ENCODE data around the gene MSH4. TPM values are rescaled to one million over a fixed set of nuclear protein-coding genes. Genes with fewer than 3 reads are reported as not detected.

Gene MSH4
- total RNA-seq, 1 donor from 2014 or later: 0.44 TPM

DNA sequence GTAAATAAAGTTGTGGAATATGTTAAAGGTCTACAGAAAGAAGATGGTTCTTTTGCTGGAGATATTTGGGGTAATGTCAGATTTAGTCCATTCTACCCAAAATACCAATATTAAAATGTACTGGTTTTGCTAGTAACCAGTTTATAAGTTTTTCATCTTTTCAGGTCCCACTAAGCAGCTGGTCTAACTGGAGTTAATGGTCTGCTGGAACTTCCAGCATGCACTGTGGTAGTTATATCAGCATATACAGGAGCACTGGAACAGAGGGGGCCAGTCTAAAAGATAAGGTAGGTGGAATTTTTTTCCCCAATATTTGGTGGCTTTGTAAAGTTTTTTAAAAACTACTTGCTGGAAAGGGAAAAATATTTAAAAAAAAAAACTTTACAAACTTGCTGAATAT lies 6.7 kb upstream of the MSH4 start:
- peaks cover 26% of the 10 kb centered on the region for H3K36me3 Mint-ChIP-seq (ENCODE audit: low read depth, unreplicated experiment)
- H3K4me3 Mint-ChIP-seq (ENCODE audit: unreplicated experiment): no peak overlapping the region
- H3K9me3 Mint-ChIP-seq (ENCODE audit: unreplicated experiment): no peaks in the 10 kb centered on the region
- TF ChIP-seq, protein P1, sequence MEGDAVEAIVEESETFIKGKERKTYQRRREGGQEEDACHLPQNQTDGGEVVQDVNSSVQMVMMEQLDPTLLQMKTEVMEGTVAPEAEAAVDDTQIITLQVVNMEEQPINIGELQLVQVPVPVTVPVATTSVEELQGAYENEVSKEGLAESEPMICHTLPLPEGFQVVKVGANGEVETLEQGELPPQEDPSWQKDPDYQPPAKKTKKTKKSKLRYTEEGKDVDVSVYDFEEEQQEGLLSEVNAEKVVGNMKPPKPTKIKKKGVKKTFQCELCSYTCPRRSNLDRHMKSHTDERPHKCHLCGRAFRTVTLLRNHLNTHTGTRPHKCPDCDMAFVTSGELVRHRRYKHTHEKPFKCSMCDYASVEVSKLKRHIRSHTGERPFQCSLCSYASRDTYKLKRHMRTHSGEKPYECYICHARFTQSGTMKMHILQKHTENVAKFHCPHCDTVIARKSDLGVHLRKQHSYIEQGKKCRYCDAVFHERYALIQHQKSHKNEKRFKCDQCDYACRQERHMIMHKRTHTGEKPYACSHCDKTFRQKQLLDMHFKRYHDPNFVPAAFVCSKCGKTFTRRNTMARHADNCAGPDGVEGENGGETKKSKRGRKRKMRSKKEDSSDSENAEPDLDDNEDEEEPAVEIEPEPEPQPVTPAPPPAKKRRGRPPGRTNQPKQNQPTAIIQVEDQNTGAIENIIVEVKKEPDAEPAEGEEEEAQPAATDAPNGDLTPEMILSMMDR (IDR thresholded peaks at IDR 0.05; ENCODE audit: unreplicated experiment): no peak
- H3K27ac Mint-ChIP-seq (ENCODE audit: unreplicated experiment): no peak overlapping the region
- peaks cover 30% of the 10 kb centered on the region for H3K4me1 Mint-ChIP-seq (ENCODE audit: unreplicated experiment)
- H3K27me3 Mint-ChIP-seq (ENCODE audit: unreplicated experiment): peaks cover 5% of the 10 kb centered on the region
- no peak for DNase-seq (ENCODE audit: low spot score)

DNA sequence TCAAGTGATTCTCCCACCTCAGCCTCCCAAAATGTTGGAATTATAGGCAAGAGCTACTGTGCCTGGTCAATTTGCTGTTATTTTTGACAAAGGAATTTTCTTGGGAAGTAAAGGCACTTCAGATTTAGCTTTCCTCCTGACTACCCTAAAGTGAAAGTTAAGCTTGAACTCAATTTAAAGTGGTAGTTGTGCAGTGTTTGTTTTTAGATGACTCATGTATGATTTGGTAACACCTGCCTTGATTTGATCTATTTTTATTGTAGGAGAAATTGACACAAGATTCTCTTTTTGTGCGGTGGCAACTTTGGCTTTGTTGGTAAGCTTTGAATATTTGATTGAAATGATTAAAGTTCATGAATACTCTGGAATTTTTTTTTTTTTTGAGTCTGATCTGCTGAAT lies 5.7 kb upstream of the MSH4 start:
- TF ChIP-seq, protein P1 (IDR thresholded peaks at IDR 0.05; ENCODE audit: unreplicated experiment): no peak
- no peak for DNase-seq (ENCODE audit: low spot score)
- peak overlapping the region; percentile 68 for H3K4me3 Mint-ChIP-seq (ENCODE audit: unreplicated experiment)
- H3K9me3 Mint-ChIP-seq (ENCODE audit: unreplicated experiment): no peaks in the 10 kb centered on the region
- H3K27me3 Mint-ChIP-seq (ENCODE audit: unreplicated experiment): no peaks in the 10 kb centered on the region
- peaks cover 30% of the 10 kb centered on the region for H3K36me3 Mint-ChIP-seq (ENCODE audit: low read depth, unreplicated experiment)
- H3K27ac Mint-ChIP-seq (ENCODE audit: unreplicated experiment): peak overlapping the region; percentile 8
- peaks cover 25% of the 10 kb centered on the region for H3K4me1 Mint-ChIP-seq (ENCODE audit: unreplicated experiment)

DNA sequence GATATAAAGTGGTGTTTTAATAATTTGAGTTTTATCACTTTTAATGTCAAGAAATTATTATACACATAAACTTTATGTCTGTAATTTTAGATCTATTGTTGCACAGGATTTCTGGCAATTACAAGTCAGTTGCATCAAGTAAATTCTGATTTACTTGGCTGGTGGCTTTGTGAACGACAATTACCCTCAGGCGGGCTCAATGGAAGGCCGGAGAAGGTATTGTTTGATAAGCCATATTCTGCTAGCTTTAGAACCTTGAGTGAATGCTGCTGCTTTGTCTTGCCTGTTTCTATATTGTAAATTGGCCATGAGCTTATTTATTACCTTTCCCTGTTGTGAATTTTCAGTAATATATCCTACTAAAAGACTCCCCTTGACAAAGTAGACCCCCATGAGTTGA lies 4.6 kb upstream of the MSH4 start:
- no peak overlapping the region for H3K27ac Mint-ChIP-seq (ENCODE audit: unreplicated experiment)
- H3K4me3 Mint-ChIP-seq (ENCODE audit: unreplicated experiment): no peak overlapping the region
- H3K27me3 Mint-ChIP-seq (ENCODE audit: unreplicated experiment): no peaks in the 10 kb centered on the region
- TF ChIP-seq, protein P1 (IDR thresholded peaks at IDR 0.05; ENCODE audit: unreplicated experiment): no peak
- no peak for DNase-seq (ENCODE audit: low spot score)
- H3K36me3 Mint-ChIP-seq (ENCODE audit: low read depth, unreplicated experiment): peaks cover 35% of the 10 kb centered on the region
- H3K9me3 Mint-ChIP-seq (ENCODE audit: unreplicated experiment): no peaks in the 10 kb centered on the region
- peaks cover 19% of the 10 kb centered on the region for H3K4me1 Mint-ChIP-seq (ENCODE audit: unreplicated experiment)

DNA sequence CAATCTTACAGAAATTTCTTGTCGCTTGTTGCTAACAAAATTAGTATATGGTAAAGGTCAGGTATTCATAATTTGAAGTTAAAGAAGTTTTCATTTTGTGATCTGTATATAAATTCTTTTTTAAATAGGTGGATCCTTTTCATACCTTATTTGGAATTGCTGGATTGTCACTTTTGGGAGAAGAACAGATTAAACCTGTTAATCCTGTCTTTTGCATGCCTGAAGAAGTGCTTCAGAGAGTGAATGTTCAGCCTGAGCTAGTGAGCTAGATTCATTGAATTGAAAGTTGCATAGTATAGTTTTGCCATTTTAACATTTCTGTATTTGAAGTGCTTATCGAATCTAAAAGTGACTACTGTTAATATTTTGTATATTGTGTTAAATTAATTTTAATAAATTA lies 2.3 kb upstream of the MSH4 start:
- no peaks in the 10 kb centered on the region for H3K9me3 Mint-ChIP-seq (ENCODE audit: unreplicated experiment)
- TF ChIP-seq, protein P1 (IDR thresholded peaks at IDR 0.05; ENCODE audit: unreplicated experiment): no peak
- peaks cover under 1% of the 10 kb centered on the region for H3K4me1 Mint-ChIP-seq (ENCODE audit: unreplicated experiment)
- no peaks in the 10 kb centered on the region for H3K27me3 Mint-ChIP-seq (ENCODE audit: unreplicated experiment)
- no peak overlapping the region for H3K4me3 Mint-ChIP-seq (ENCODE audit: unreplicated experiment)
- H3K27ac Mint-ChIP-seq (ENCODE audit: unreplicated experiment): no peak overlapping the region
- H3K36me3 Mint-ChIP-seq (ENCODE audit: low read depth, unreplicated experiment): peaks cover 39% of the 10 kb centered on the region
- DNase-seq (ENCODE audit: low spot score): no peak

DNA sequence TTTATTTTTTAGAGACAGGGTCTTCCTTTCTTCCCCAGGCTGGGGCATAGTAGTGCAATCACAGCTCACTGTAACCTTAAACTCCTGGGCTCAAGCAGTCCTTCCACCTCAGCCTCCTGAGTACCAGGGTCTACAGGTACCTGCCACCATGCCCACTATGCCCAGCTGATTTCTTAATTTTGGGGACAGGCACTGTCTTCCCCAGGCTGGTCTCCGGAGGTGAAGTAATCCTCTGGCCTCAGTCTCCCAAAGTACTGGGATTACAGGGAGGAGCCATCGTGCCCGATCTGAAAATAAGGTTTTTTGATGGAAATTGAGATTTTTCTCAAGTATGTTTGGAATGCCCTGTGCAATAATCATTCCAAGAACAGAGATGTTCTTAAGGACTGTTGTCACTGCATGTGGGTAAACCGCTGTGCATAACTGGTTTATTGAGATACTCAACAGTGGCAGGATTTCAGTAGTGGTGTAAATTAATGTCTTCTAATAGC lies 934 bp upstream of the MSH4 start:
- no peak for DNase-seq (ENCODE audit: low spot score)
- Mint-ChIP-seq H3K27ac (ENCODE audit: unreplicated experiment) (no peak overlapping the region), H3K4me3 (ENCODE audit: unreplicated experiment) (no peak overlapping the region), H3K27me3 (ENCODE audit: unreplicated experiment) (peaks cover 1% of the 10 kb centered on the region), H3K9me3 (ENCODE audit: unreplicated experiment) (no peaks in the 10 kb centered on the region), H3K36me3 (ENCODE audit: low read depth, unreplicated experiment) (peaks cover 35% of the 10 kb centered on the region), H3K4me1 (ENCODE audit: unreplicated experiment) (no peaks in the 10 kb centered on the region)
- TF ChIP-seq, protein P1 (IDR thresholded peaks at IDR 0.05; ENCODE audit: unreplicated experiment): no peak
